Kidney (tissue), 14 donors: ENCODE data around the gene SLC22A13. TPM values are rescaled to one million over a fixed set of nuclear protein-coding genes. Genes with fewer than 3 reads are reported as not detected.

Source experiments
- DNase-seq, 5 donors: peaks; one replicate each; pipeline ENCODE4 v3.0.0-alpha.2; 2013 to 2020
- FAIRE-seq: peaks from 2 replicates; lab custom pipeline; 2012; peaks lifted over from hg19 to GRCh38; lab: Jason Lieb, UNC
- H3K27ac ChIP-seq, 2 donors: one replicate each; pipeline ENCODE4 v1.7.0; 2013; ENCODE audit warnings: low read depth in 2 of 2, low read length in 2 of 2, inconsistent platforms in 1 of 2
- H3K27me3 ChIP-seq: one replicate; pipeline ENCODE4 v1.7.1; 2013; ENCODE audit warnings: low read length, inconsistent platforms; ENCODE audit not compliant: control insufficient read depth, insufficient read depth
- H3K36me3 ChIP-seq, 3 donors: one replicate each; pipeline versions ENCODE4 v1.7.0 to v1.7.1; 2013; ENCODE audit warnings: low read length in 3 of 3, control low read depth in 1 of 3, inconsistent platforms in 1 of 3; ENCODE audit not compliant: insufficient read depth in 3 of 3, control insufficient read depth in 2 of 3
- H3K4me1 ChIP-seq, 3 donors: one replicate each; pipeline versions ENCODE4 v1.7.0 to v1.7.1; 2013; ENCODE audit warnings: low read length in 3 of 3, inconsistent platforms in 1 of 3, low read depth in 1 of 3; ENCODE audit not compliant: control insufficient read depth in 2 of 3, insufficient read depth in 2 of 3
- H3K4me3 ChIP-seq, 3 donors: one replicate each; pipeline versions ENCODE4 v1.7.0 to v1.8.1; 2013; ENCODE audit warnings: low read length in 3 of 3, control low read depth in 1 of 3, inconsistent platforms in 1 of 3
- H3K9ac ChIP-seq, 3 donors: one replicate each; pipeline versions ENCODE4 v1.7.0 to v1.7.1; 2013; ENCODE audit warnings: low read length in 3 of 3, control low read depth in 1 of 3, inconsistent platforms in 1 of 3
- H3K9me3 ChIP-seq, 3 donors: one replicate each; pipeline versions ENCODE4 v1.7.0 to v1.7.1; 2013; ENCODE audit warnings: low read length in 3 of 3, control low read depth in 1 of 3, inconsistent platforms in 1 of 3; ENCODE audit not compliant: control insufficient read depth in 2 of 3, insufficient read depth in 1 of 3
- CTCF ChIP-seq: IDR thresholded peaks from 3 replicates; pipeline ENCODE4 v1.5.1; 2012; ENCODE audit warnings: mild to moderate bottlenecking, moderate library complexity, borderline replicate concordance; ENCODE audit not compliant: insufficient read depth; ENCODE audit errors: extremely low read depth
- intact Hi-C: fragments of 100-400 bp; cut with DNase I; formaldehyde crosslinking; loops from one replicate; pipeline ENCODE4 v1.11.1; 2022
- polyA plus RNA-seq: library from polyadenylated mRNA; stranded (reverse); fragments of 350-450 nt; fragmentation: Illumina TruSeq; extraction: RNeasy Lipid Tissue Mini Kit (QIAGEN cat#74804); gene quantifications from one replicate; pipeline ENCODE4 v1.2.3, GENCODE V29; 2014; ENCODE audit warnings: low read depth, low replicate concordance; ENCODE audit not compliant: insufficient read depth
- total RNA-seq: library from RNA; stranded (reverse); fragmentation: NEBNext Ultra II Directional; extraction: Animal tissue kit (Norgen Biotek cat#: 25700); gene quantifications from one replicate; pipeline ENCODE4 v1.2.1, GENCODE V29; 2021
- donor health status: control.
- donor health status: control.
- donor health status: control.
- donor health status: control.
- donor health status: control.
- donor health status: DM: yes; HTN: yes; CAD: no.
- donor health status: Normal renal cell carcinoma (clear cell type).

Gene SLC22A13
- total and polyA plus RNA-seq, 2 donors from 2014 or later = 0.16 to 9.9 TPM

- no peak for DNase-seq
- intact Hi-C loops = no loop called here
- H3K27ac ChIP-seq = no peak overlapping the region
- H3K9ac ChIP-seq = no peak overlapping the region
- H3K9me3 ChIP-seq = no peaks in the 10 kb centered on the region
- H3K4me1 ChIP-seq = peaks cover 0 to 10% (median 0%) of the 10 kb centered on the region in 3 donors
- TF ChIP-seq CTCF = no peak
- FAIRE-seq = no peak
- peaks cover 3 to 13% (median 8%) of the 10 kb centered on the region in 3 donors for H3K36me3 ChIP-seq
- H3K4me3 ChIP-seq = no peak overlapping the region
- no peaks in the 10 kb centered on the region for H3K27me3 ChIP-seq
Measured at GRCh38 chr3:38245930-38246329, 19.7 kb upstream of the SLC22A13 start.

GRCh38 chr3:38247366-38248035 lies 18.1 kb upstream of the SLC22A13 start:
- intact Hi-C loops = no loop called here
- Histone ChIP-seq H3K4me1 (peaks cover 0 to 10% (median 0%) of the 10 kb centered on the region in 3 donors), H3K9ac (no peak overlapping the region), H3K36me3 (peaks cover 3 to 19% (median 14%) of the 10 kb centered on the region in 3 donors), H3K27me3 (no peaks in the 10 kb centered on the region), H3K27ac (no peak overlapping the region), H3K4me3 (no peak overlapping the region), H3K9me3 (no peaks in the 10 kb centered on the region)
- peak; percentile 45 for TF ChIP-seq CTCF
- FAIRE-seq = peak; percentile 70
- DNase-seq = peak in 1 of 5 donors; percentile 31

- H3K27me3 ChIP-seq = no peaks in the 10 kb centered on the region
- no peak for FAIRE-seq
- H3K36me3 ChIP-seq = peaks cover 3 to 36% (median 20%) of the 10 kb centered on the region in 3 donors
- peaks cover 0 to 10% (median 0%) of the 10 kb centered on the region in 3 donors for H3K4me1 ChIP-seq
- H3K27ac ChIP-seq = no peak overlapping the region
- intact Hi-C loops = no loop called here
- H3K4me3 ChIP-seq = no peak overlapping the region
- DNase-seq = no peak
- H3K9me3 ChIP-seq = no peaks in the 10 kb centered on the region
- TF ChIP-seq CTCF = no peak
- no peak overlapping the region for H3K9ac ChIP-seq
Measured at GRCh38 chr3:38250198-38250597, 15.4 kb upstream of the SLC22A13 start.

- no peak overlapping the region for H3K4me3 ChIP-seq
- H3K4me1 ChIP-seq = peaks cover 0 to 10% (median 0%) of the 10 kb centered on the region in 3 donors
- H3K27ac ChIP-seq = no peak overlapping the region
- H3K36me3 ChIP-seq = peaks cover 3 to 36% (median 20%) of the 10 kb centered on the region in 3 donors
- FAIRE-seq (no peak), DNase-seq (no peak)
- no peaks in the 10 kb centered on the region for H3K27me3 ChIP-seq
- no peak overlapping the region for H3K9ac ChIP-seq
- intact Hi-C loops = no loop called here
- no peaks in the 10 kb centered on the region for H3K9me3 ChIP-seq
- no peak for TF ChIP-seq CTCF
Measured at GRCh38 chr3:38251197-38251596, 14.4 kb upstream of the SLC22A13 start.
